ENCODE results near the gene ABL2. TPM values are rescaled to one million over a fixed set of nuclear protein-coding genes. Genes with fewer than 3 reads are reported as not detected.
"Not testable (repeated sequence)": the region's sequence is repeated elsewhere in the genome, so short reads cannot be mapped to it uniquely, and the experiment has no call there.

The ABL2 gene
- total RNA-seq (10 to 100 TPM; 25.3 to 33.4 TPM), polyA plus RNA-seq (ENCODE audit: insufficient read length in 6 of 6) (10 to 100 TPM; 10.5 to 12.4 (median 11.4) TPM)
- long read RNA-seq, donor 1, result 0 reads
- long read RNA-seq, donor 2, partial matches to known transcripts, result 0 of 1 reads
- long read RNA-seq, donor 2, other reads (novel, unspliced or antisense), result 0 of 1 reads
- long read RNA-seq, donor 3, partial matches to known transcripts, result 0 of 1 reads
- long read RNA-seq, donor 3, other reads (novel, unspliced or antisense), result 0 of 1 reads
- long read RNA-seq, donor 4, partial matches to known transcripts, result 0 of 7 reads
- long read RNA-seq, donor 4, other reads (novel, unspliced or antisense), result 3 of 7 reads
- long read RNA-seq, donor 5, result 0 reads
- long read RNA-seq, donor 6, result 0 reads
- long read RNA-seq, donor 7, result 0 reads
- long read RNA-seq, donor 8, result 0 reads
- long read RNA-seq, donor 9, result 0 reads
- long read RNA-seq, donor 10, partial matches to known transcripts, result 1 of 4 reads
- long read RNA-seq, donor 10, other reads (novel, unspliced or antisense), result 3 of 4 reads
- long read RNA-seq, donor 11, full-length matches to known transcripts, result 1 of 1 reads
- long read RNA-seq, donor 11, partial matches to known transcripts, result 0 of 1 reads
- long read RNA-seq, donor 11, other reads (novel, unspliced or antisense), result 0 of 1 reads
- long read RNA-seq, donor 12, result 0 reads

GRCh38 chr1:179229214-179230140 lies at the start of gene ABL2:
Gene ABL2 (minus strand): TSS chr1:179229677. CDS start chr1:179229397, 280 bp downstream.
- Histone ChIP-seq H3K36me3 (peaks cover 0 to 5% of the 10 kb centered on the region in 2 donors), H3K4me1 (peaks cover 6 to 29% of the 10 kb centered on the region in 2 donors), H3K4me3 (peak within 1 kb of the TSS; percentile 94 to 96), H3K9me3 (no peaks in the 10 kb centered on the region), H3K27ac (peak within 1 kb of the TSS; percentile 83 to 85), H3K27me3 (no peaks in the 10 kb centered on the region)
- intact Hi-C loops (cut with DNase I), result no loop called here
- DNase-seq (peak; percentile 37 to 88 (median 48)), ATAC-seq (peak; percentile 84)
- TF ChIP-seq CTCF (IDR thresholded peaks at IDR 0.05), result no peak

GRCh38 chr1:179278920-179279319 lies 49.4 kb upstream of the ABL2 start:
- ATAC-seq (no peak), DNase-seq (no peak)
- no peak overlapping the region for H3K4me3 ChIP-seq
- no peak for TF ChIP-seq CTCF (IDR thresholded peaks at IDR 0.05)
- no peaks in the 10 kb centered on the region for H3K36me3 ChIP-seq
- H3K27me3 ChIP-seq, result no peaks in the 10 kb centered on the region
- H3K4me1 ChIP-seq, result no peaks in the 10 kb centered on the region
- intact Hi-C loops (cut with DNase I), result no loop called here
- H3K9me3 ChIP-seq, result peaks cover 0 to 13% of the 10 kb centered on the region in 2 donors
- H3K27ac ChIP-seq, result no peak overlapping the region

- H3K9me3 ChIP-seq; intact Hi-C loops (cut with DNase I): not testable (repeated sequence)
Observed at GRCh38 chr1:179274424-179274823, 44.9 kb upstream of the ABL2 start.

GRCh38 chr1:179269071-179269470 lies 39.6 kb upstream of the ABL2 start:
- Histone ChIP-seq H3K36me3 (no peaks in the 10 kb centered on the region), H3K4me3 (no peak overlapping the region), H3K9me3 (no peaks in the 10 kb centered on the region), H3K27me3 (no peaks in the 10 kb centered on the region), H3K27ac (no peak overlapping the region), H3K4me1 (no peaks in the 10 kb centered on the region)
- intact Hi-C loops (cut with DNase I), result no loop called here
- DNase-seq, result no peak
- no peak for TF ChIP-seq CTCF (IDR thresholded peaks at IDR 0.05)
- no peak for ATAC-seq

More at GRCh38 chr1:179274424-179274823, 44.9 kb upstream of the ABL2 start:
- not testable (repeated sequence) for H3K27me3 ChIP-seq, ATAC-seq, H3K4me1 ChIP-seq, DNase-seq, H3K27ac ChIP-seq, H3K4me3 ChIP-seq, H3K36me3 ChIP-seq

GRCh38 chr1:179264507-179264906 lies 35.0 kb upstream of the ABL2 start:
- Histone ChIP-seq H3K4me1 (no peaks in the 10 kb centered on the region), H3K27ac (no peak overlapping the region), H3K27me3 (no peaks in the 10 kb centered on the region), H3K4me3 (no peak overlapping the region), H3K9me3 (no peaks in the 10 kb centered on the region), H3K36me3 (no peaks in the 10 kb centered on the region)
- DNase-seq, result no peak
- no peak for ATAC-seq
- no peak for TF ChIP-seq CTCF (IDR thresholded peaks at IDR 0.05)
- intact Hi-C loops (cut with DNase I), result no loop called here

Measured in left lung (tissue), 14 donors.